Kidney (tissue), 14 donors: ENCODE data around the gene ARHGEF26. TPM values are rescaled to one million over a fixed set of nuclear protein-coding genes. Genes with fewer than 3 reads are reported as not detected.

Source experiments
- DNase-seq, 5 donors: peaks; one replicate each; pipeline ENCODE4 v3.0.0-alpha.2; 2013 to 2020
- FAIRE-seq: peaks from 2 replicates; lab custom pipeline; 2012; peaks lifted over from hg19 to GRCh38; lab: Jason Lieb, UNC
- H3K27ac ChIP-seq, 2 donors: one replicate each; pipeline ENCODE4 v1.7.0; 2013; ENCODE audit warnings: low read depth in 2 of 2, low read length in 2 of 2, inconsistent platforms in 1 of 2
- H3K27me3 ChIP-seq: one replicate; pipeline ENCODE4 v1.7.1; 2013; ENCODE audit warnings: low read length, inconsistent platforms; ENCODE audit not compliant: control insufficient read depth, insufficient read depth
- H3K36me3 ChIP-seq, 3 donors: one replicate each; pipeline versions ENCODE4 v1.7.0 to v1.7.1; 2013; ENCODE audit warnings: low read length in 3 of 3, control low read depth in 1 of 3, inconsistent platforms in 1 of 3; ENCODE audit not compliant: insufficient read depth in 3 of 3, control insufficient read depth in 2 of 3
- H3K4me1 ChIP-seq, 3 donors: one replicate each; pipeline versions ENCODE4 v1.7.0 to v1.7.1; 2013; ENCODE audit warnings: low read length in 3 of 3, inconsistent platforms in 1 of 3, low read depth in 1 of 3; ENCODE audit not compliant: control insufficient read depth in 2 of 3, insufficient read depth in 2 of 3
- H3K4me3 ChIP-seq, 3 donors: one replicate each; pipeline versions ENCODE4 v1.7.0 to v1.8.1; 2013; ENCODE audit warnings: low read length in 3 of 3, control low read depth in 1 of 3, inconsistent platforms in 1 of 3
- H3K9ac ChIP-seq, 3 donors: one replicate each; pipeline versions ENCODE4 v1.7.0 to v1.7.1; 2013; ENCODE audit warnings: low read length in 3 of 3, control low read depth in 1 of 3, inconsistent platforms in 1 of 3
- H3K9me3 ChIP-seq, 3 donors: one replicate each; pipeline versions ENCODE4 v1.7.0 to v1.7.1; 2013; ENCODE audit warnings: low read length in 3 of 3, control low read depth in 1 of 3, inconsistent platforms in 1 of 3; ENCODE audit not compliant: control insufficient read depth in 2 of 3, insufficient read depth in 1 of 3
- CTCF ChIP-seq: IDR thresholded peaks from 3 replicates; pipeline ENCODE4 v1.5.1; 2012; ENCODE audit warnings: mild to moderate bottlenecking, moderate library complexity, borderline replicate concordance; ENCODE audit not compliant: insufficient read depth; ENCODE audit errors: extremely low read depth
- intact Hi-C: fragments of 100-400 bp; cut with DNase I; formaldehyde crosslinking; loops from one replicate; pipeline ENCODE4 v1.11.1; 2022
- polyA plus RNA-seq: library from polyadenylated mRNA; stranded (reverse); fragments of 350-450 nt; fragmentation: Illumina TruSeq; extraction: RNeasy Lipid Tissue Mini Kit (QIAGEN cat#74804); gene quantifications from one replicate; pipeline ENCODE4 v1.2.3, GENCODE V29; 2014; ENCODE audit warnings: low read depth, low replicate concordance; ENCODE audit not compliant: insufficient read depth
- total RNA-seq: library from RNA; stranded (reverse); fragmentation: NEBNext Ultra II Directional; extraction: Animal tissue kit (Norgen Biotek cat#: 25700); gene quantifications from one replicate; pipeline ENCODE4 v1.2.1, GENCODE V29; 2021
- donor health status: control.
- donor health status: control.
- donor health status: control.
- donor health status: control.
- donor health status: control.
- donor health status: DM: yes; HTN: yes; CAD: no.
- donor health status: Normal renal cell carcinoma (clear cell type).

ARHGEF26 gene
- total and polyA plus RNA-seq, 2 donors from 2014 or later, result 3.9 to 4.8 TPM

GRCh38 chr3:154089421-154090420, 31.5 kb upstream of the ARHGEF26 start:
- TF ChIP-seq CTCF, result no peak
- FAIRE-seq, result no peak
- Histone ChIP-seq H3K9me3 (no peaks in the 10 kb centered on the region), H3K4me3 (no peak overlapping the region), H3K36me3 (no peaks in the 10 kb centered on the region), H3K4me1 (no peaks in the 10 kb centered on the region), H3K27me3 (no peaks in the 10 kb centered on the region), H3K9ac (no peak overlapping the region), H3K27ac (no peak overlapping the region)
- peak in 2 of 5 donors; percentile 14 to 27 for DNase-seq
- intact Hi-C loops, result no loop called here

GRCh38 chr3:154094051-154094450, 27.1 kb upstream of the ARHGEF26 start:
- no peak overlapping the region for H3K9ac ChIP-seq
- H3K9me3 ChIP-seq, result no peaks in the 10 kb centered on the region
- no peak for FAIRE-seq
- H3K27ac ChIP-seq, result no peak overlapping the region
- intact Hi-C loops, result no loop called here
- no peak for DNase-seq
- no peaks in the 10 kb centered on the region for H3K36me3 ChIP-seq
- no peak for TF ChIP-seq CTCF
- no peaks in the 10 kb centered on the region for H3K4me1 ChIP-seq
- no peak overlapping the region for H3K4me3 ChIP-seq
- no peaks in the 10 kb centered on the region for H3K27me3 ChIP-seq

- intact Hi-C loops, result loop anchor here (5.0 kb wide), 1 partner anchor 156 kb away; no protein-coding TSS in a partner anchor
- FAIRE-seq, result peak; percentile 39
- DNase-seq, result peak in 1 of 5 donors; percentile 38
- Histone ChIP-seq H3K9me3 (no peaks in the 10 kb centered on the region), H3K27me3 (no peaks in the 10 kb centered on the region), H3K36me3 (no peaks in the 10 kb centered on the region), H3K9ac (no peak overlapping the region), H3K4me3 (no peak overlapping the region), H3K27ac (no peak overlapping the region), H3K4me1 (no peaks in the 10 kb centered on the region)
- TF ChIP-seq CTCF, result peak; percentile 29
Observed at GRCh38 chr3:154095832-154096421, 25.3 kb upstream of the ARHGEF26 start.
